Astrocyte (in vitro differentiated cells and primary cell): ENCODE measurements around the gene DOC2A. TPM values are rescaled to one million over a fixed set of nuclear protein-coding genes. Genes with fewer than 3 reads are reported as not detected.

Source experiments
- DNase-seq: peaks from one replicate; pipeline ENCODE4 v3.0.0-alpha.2; 2010; ENCODE audit warnings: low read depth
- FAIRE-seq: peaks from 2 replicates; lab custom pipeline; 2011; peaks lifted over from hg19 to GRCh38; lab: Jason Lieb, UNC
- H2AFZ ChIP-seq: 2 replicates; pipeline ENCODE4 v1.6.0; 2012; ENCODE audit warnings: low read depth, low read length, inconsistent platforms
- H3K27ac ChIP-seq: 2 replicates; pipeline ENCODE4 v1.5.1; 2011; ENCODE audit warnings: low read depth, low read length, inconsistent platforms
- H3K27me3 ChIP-seq: 2 replicates; pipeline ENCODE4 v1.6.0; 2011; ENCODE audit warnings: low read length, inconsistent platforms; ENCODE audit not compliant: insufficient read depth
- H3K36me3 ChIP-seq: 2 replicates; pipeline ENCODE4 v1.5.1; 2011; ENCODE audit warnings: low read length, inconsistent platforms; ENCODE audit not compliant: insufficient read depth
- H3K4me1 ChIP-seq: 2 replicates; pipeline ENCODE4 v1.5.1; 2011; ENCODE audit warnings: low read length, inconsistent platforms; ENCODE audit not compliant: insufficient read depth
- H3K4me2 ChIP-seq: 2 replicates; pipeline ENCODE4 v1.6.0; 2012; ENCODE audit warnings: low read length, inconsistent platforms
- H3K4me3 ChIP-seq: 2 replicates; pipeline ENCODE4 v1.5.1; 2011; ENCODE audit warnings: low read depth, mild to moderate bottlenecking, low read length, inconsistent platforms; ENCODE audit not compliant: insufficient read depth
- H3K79me2 ChIP-seq: 2 replicates; pipeline ENCODE4 v1.6.0; 2012; ENCODE audit warnings: mild to moderate bottlenecking, low read length, inconsistent platforms; ENCODE audit not compliant: insufficient read depth
- H3K9ac ChIP-seq: 2 replicates; pipeline ENCODE4 v1.6.0; 2012; ENCODE audit warnings: mild to moderate bottlenecking, low read length, inconsistent platforms
- H3K9me3 ChIP-seq: 2 replicates; pipeline ENCODE4 v1.5.1; 2012; ENCODE audit warnings: low read depth, mild to moderate bottlenecking, low read length, inconsistent platforms; ENCODE audit not compliant: insufficient read depth
- H4K20me1 ChIP-seq: 2 replicates; pipeline ENCODE4 v1.6.0; 2012; ENCODE audit warnings: low read length, inconsistent platforms; ENCODE audit not compliant: insufficient read depth
- H3K27ac Mint-ChIP-seq: one replicate; pipeline ENCODE4 v1.8.0; 2021; ENCODE audit warnings: mild to moderate bottlenecking, mixed read lengths; ENCODE audit not compliant: unreplicated experiment
- H3K27me3 Mint-ChIP-seq: one replicate; pipeline ENCODE4 v1.8.0; 2021; ENCODE audit warnings: low read depth, mixed read lengths; ENCODE audit not compliant: unreplicated experiment
- H3K36me3 Mint-ChIP-seq: one replicate; pipeline ENCODE4 v1.8.0; 2021; ENCODE audit warnings: low read depth, mixed read lengths; ENCODE audit not compliant: unreplicated experiment
- H3K4me1 Mint-ChIP-seq: one replicate; pipeline ENCODE4 v1.8.0; 2021; ENCODE audit warnings: low read depth, mixed read lengths; ENCODE audit not compliant: unreplicated experiment
- H3K4me3 Mint-ChIP-seq: one replicate; pipeline ENCODE4 v1.8.0; 2021; ENCODE audit warnings: mild to moderate bottlenecking, moderate library complexity, mixed read lengths; ENCODE audit not compliant: unreplicated experiment
- H3K9me3 Mint-ChIP-seq: one replicate; pipeline ENCODE4 v1.8.0; 2021; ENCODE audit warnings: mild to moderate bottlenecking, mixed read lengths; ENCODE audit not compliant: unreplicated experiment
- CTCF ChIP-seq: IDR thresholded peaks from 2 replicates; pipeline ENCODE4 v1.5.1; 2011; ENCODE audit warnings: low read depth, mild to moderate bottlenecking, inconsistent platforms, low read length, moderate library complexity; ENCODE audit not compliant: insufficient read depth
- EZH2 ChIP-seq: IDR thresholded peaks from 2 replicates; pipeline ENCODE4 v1.6.1; 2012; ENCODE audit warnings: mild to moderate bottlenecking, low read length, inconsistent platforms; ENCODE audit not compliant: insufficient read depth
- total RNA-seq: library from RNA; stranded (reverse); gene quantifications from 2 replicates; pipeline ENCODE4 v1.2.1, GENCODE V29; 2021

Gene DOC2A
- total RNA-seq, 1 donor from 2014 or later = 0.89 TPM

- Mint-ChIP-seq H3K27ac (no peak overlapping the region), H3K4me1 (no peaks in the 10 kb centered on the region), H3K36me3 (peaks cover 7% of the 10 kb centered on the region), H3K27me3 (peaks cover 16% of the 10 kb centered on the region), H3K4me3 (no peak overlapping the region), H3K9me3 (no peaks in the 10 kb centered on the region)
- Histone ChIP-seq H3K9me3 (no peaks in the 10 kb centered on the region), H3K9ac (no peak overlapping the region), H3K4me2 (no peak overlapping the region), H3K27me3 (no peaks in the 10 kb centered on the region), H3K79me2 (no peaks in the 10 kb centered on the region), H2AFZ (no peak overlapping the region), H3K4me1 (no peaks in the 10 kb centered on the region), H3K4me3 (no peak overlapping the region), H3K27ac (no peak overlapping the region), H3K36me3 (no peaks in the 10 kb centered on the region), H4K20me1 (peaks cover 17% of the 10 kb centered on the region)
- no peak for DNase-seq
- no peak for FAIRE-seq
- no peak for TF ChIP-seq CTCF
- TF ChIP-seq EZH2 = no peak
Observed at GRCh38 chr16:30004811-30005242, 6.0 kb downstream of the DOC2A start.

- FAIRE-seq = no peak
- H3K4me2 ChIP-seq = no peak overlapping the region
- H3K9ac ChIP-seq = no peak overlapping the region
- H3K4me1 Mint-ChIP-seq = no peaks in the 10 kb centered on the region
- H3K27ac ChIP-seq = no peak overlapping the region
- no peaks in the 10 kb centered on the region for H3K36me3 ChIP-seq
- H4K20me1 ChIP-seq = peaks cover 20% of the 10 kb centered on the region
- H3K79me2 ChIP-seq = peaks cover 2% of the 10 kb centered on the region
- no peak overlapping the region for H2AFZ ChIP-seq
- no peaks in the 10 kb centered on the region for H3K4me1 ChIP-seq
- peaks cover 7% of the 10 kb centered on the region for H3K36me3 Mint-ChIP-seq
- H3K9me3 ChIP-seq = no peaks in the 10 kb centered on the region
- H3K9me3 Mint-ChIP-seq = no peaks in the 10 kb centered on the region
- no peak overlapping the region for H3K4me3 Mint-ChIP-seq
- TF ChIP-seq CTCF (no peak), EZH2 (no peak)
- peaks cover 13% of the 10 kb centered on the region for H3K27me3 Mint-ChIP-seq
- H3K27ac Mint-ChIP-seq = no peak overlapping the region
- H3K27me3 ChIP-seq = no peaks in the 10 kb centered on the region
- DNase-seq = no peak
- no peak overlapping the region for H3K4me3 ChIP-seq
Observed at GRCh38 chr16:30004424-30004776, 6.4 kb downstream of the DOC2A start.

- H3K4me2 ChIP-seq = no peak overlapping the region
- H3K4me3 Mint-ChIP-seq = no peak overlapping the region
- H3K4me3 ChIP-seq = no peak overlapping the region
- no peaks in the 10 kb centered on the region for H3K9me3 Mint-ChIP-seq
- H3K27me3 Mint-ChIP-seq = peaks cover 8% of the 10 kb centered on the region
- no peaks in the 10 kb centered on the region for H3K9me3 ChIP-seq
- no peak for FAIRE-seq
- H3K9ac ChIP-seq = no peak overlapping the region
- H3K27ac Mint-ChIP-seq = no peak overlapping the region
- no peak overlapping the region for H2AFZ ChIP-seq
- no peaks in the 10 kb centered on the region for H3K36me3 ChIP-seq
- H3K79me2 ChIP-seq = peaks cover 2% of the 10 kb centered on the region
- no peaks in the 10 kb centered on the region for H3K4me1 Mint-ChIP-seq
- H3K27ac ChIP-seq = no peak overlapping the region
- H4K20me1 ChIP-seq = peaks cover 23% of the 10 kb centered on the region
- H3K4me1 ChIP-seq = no peaks in the 10 kb centered on the region
- TF ChIP-seq EZH2 (no peak), CTCF (no peak)
- no peak for DNase-seq
- peaks cover 7% of the 10 kb centered on the region for H3K36me3 Mint-ChIP-seq
- H3K27me3 ChIP-seq = no peaks in the 10 kb centered on the region
Observed at GRCh38 chr16:30003670-30004423, 7.0 kb downstream of the DOC2A start.
